ENCODE measurements around the gene TK2.
A peak's percentile ranks its signal among the peaks of the same experiment; 100 is the strongest.

GRCh38 chr16:66515596-66516508 lies 34.1 kb downstream of the TK2 start:
- no peak for TF ChIP-seq EZH2phosphoT487 (IDR thresholded peaks at IDR 0.05; ENCODE audit: unreplicated experiment)
- TF ChIP-seq CTCF (conservative IDR thresholded peaks at IDR 0.05; ENCODE audit: low read depth in 2 of 2) = peak; percentile 55 to 80
- no peak for TF ChIP-seq EZH2 (IDR thresholded peaks at IDR 0.05; ENCODE audit: low read depth, unreplicated experiment)
- TF ChIP-seq POLR2AphosphoS5 (IDR thresholded peaks at IDR 0.05; ENCODE audit: low read depth) = no peak
- no peak for TF ChIP-seq JUNB (IDR thresholded peaks at IDR 0.05; ENCODE audit: unreplicated experiment)
- no peak for TF ChIP-seq ZNF114 (CRISPR knock-in tag; IDR thresholded peaks at IDR 0.05)
- TF ChIP-seq REST (IDR thresholded peaks at IDR 0.05; ENCODE audit: unreplicated experiment) = no peak
- TF ChIP-seq ETS1 (IDR thresholded peaks at IDR 0.05) = no peak
- TF ChIP-seq NANOG (IDR thresholded peaks at IDR 0.05; ENCODE audit: borderline replicate concordance) = no peak

All from GM23338 (cell line).